ENCODE results near the gene PLA2G15. TPM values are rescaled to one million over a fixed set of nuclear protein-coding genes. Genes with fewer than 3 reads are reported as not detected.

Gene PLA2G15
- total RNA-seq, 1 experiment from 2014 or later, result 4.6 TPM

DNA sequence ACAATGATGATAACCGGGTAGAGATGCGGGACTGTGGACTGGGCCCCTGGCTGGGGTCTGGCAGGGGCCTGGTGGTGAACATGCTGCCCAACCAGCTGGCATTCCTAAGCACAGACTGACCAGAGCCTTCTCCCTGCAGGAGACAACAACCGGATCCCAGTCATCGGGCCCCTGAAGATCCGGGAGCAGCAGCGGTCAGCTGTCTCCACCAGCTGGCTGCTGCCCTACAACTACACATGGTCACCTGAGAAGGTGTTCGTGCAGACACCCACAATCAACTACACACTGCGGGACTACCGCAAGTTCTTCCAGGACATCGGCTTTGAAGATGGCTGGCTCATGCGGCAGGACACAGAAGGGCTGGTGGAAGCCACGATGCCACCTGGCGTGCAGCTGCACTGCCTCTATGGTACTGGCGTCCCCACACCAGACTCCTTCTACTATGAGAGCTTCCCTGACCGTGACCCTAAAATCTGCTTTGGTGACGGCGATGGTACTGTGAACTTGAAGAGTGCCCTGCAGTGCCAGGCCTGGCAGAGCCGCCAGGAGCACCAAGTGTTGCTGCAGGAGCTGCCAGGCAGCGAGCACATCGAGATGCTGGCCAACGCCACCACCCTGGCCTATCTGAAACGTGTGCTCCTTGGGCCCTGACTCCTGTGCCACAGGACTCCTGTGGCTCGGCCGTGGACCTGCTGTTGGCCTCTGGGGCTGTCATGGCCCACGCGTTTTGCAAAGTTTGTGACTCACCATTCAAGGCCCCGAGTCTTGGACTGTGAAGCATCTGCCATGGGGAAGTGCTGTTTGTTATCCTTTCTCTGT, 14.0 kb downstream of the PLA2G15 start:
- Mint-ChIP-seq H3K4me1 (ENCODE audit: insufficient read depth, unreplicated experiment) (peaks cover 20% of the 10 kb centered on the region), H3K27ac (ENCODE audit: low read depth, unreplicated experiment) (no peak overlapping the region), H3K36me3 (ENCODE audit: insufficient read depth, unreplicated experiment) (peaks cover 15% of the 10 kb centered on the region), H3K9me3 (ENCODE audit: unreplicated experiment) (no peaks in the 10 kb centered on the region), H3K4me3 (ENCODE audit: unreplicated experiment) (no peak overlapping the region), H3K27me3 (ENCODE audit: insufficient read depth, unreplicated experiment) (no peaks in the 10 kb centered on the region)
- TF ChIP-seq CTCF (IDR thresholded peaks at IDR 0.05; ENCODE audit: unreplicated experiment), result no peak
- no TSS peak for BruUV-seq (replicated peaks)
- POLR2A ChIA-PET, result interaction anchor here (1.2 to 2.7 kb wide), 5 partner anchors 14 to 52 kb away, joined by 3 to 20 read pairs (median 12); partner anchors contain the start of genes ESRP2, PLA2G15, PRMT7 and SLC7A6OS
- DNase-seq (ENCODE audit: unreplicated experiment), result no peak
- intact Hi-C loops (cut with micrococcal nuclease), result no loop called here
- CTCF ChIA-PET, result interaction anchor here (0.6 to 7.3 kb wide), 12 partner anchors 10 to 1533 kb away, joined by 3 to 308 read pairs (median 12); partner anchors contain the start of genes PRMT7 and SLC7A6OS

GRCh38 chr16:68263559-68264127, 18.5 kb downstream of the PLA2G15 start:
- ChIA-PET CTCF (interaction anchor here (0.5 to 7.3 kb wide), 24 partner anchors 10 to 764 kb away, joined by 3 to 308 read pairs (median 4); partner anchors contain the start of genes PRMT7 and SLC7A6OS), POLR2A (interaction anchor here (0.7 to 4.2 kb wide), 19 partner anchors 9 to 172 kb away, joined by 3 to 74 read pairs (median 6); partner anchors contain the start of genes ESRP2, PLA2G15, PRMT7 and SLC7A6OS)
- DNase-seq (ENCODE audit: unreplicated experiment), result no peak
- Mint-ChIP-seq H3K27me3 (ENCODE audit: insufficient read depth, unreplicated experiment) (no peaks in the 10 kb centered on the region), H3K4me3 (ENCODE audit: unreplicated experiment) (peak overlapping the region; percentile 97), H3K4me1 (ENCODE audit: insufficient read depth, unreplicated experiment) (peaks cover 22% of the 10 kb centered on the region), H3K27ac (ENCODE audit: low read depth, unreplicated experiment) (peak overlapping the region; percentile 92), H3K9me3 (ENCODE audit: unreplicated experiment) (no peaks in the 10 kb centered on the region), H3K36me3 (ENCODE audit: insufficient read depth, unreplicated experiment) (peaks cover 17% of the 10 kb centered on the region)
- intact Hi-C loops (cut with micrococcal nuclease), result loop anchor here (2.0 to 5.0 kb wide), 2 partner anchors 47 to 249 kb away; partner anchors contain the start of genes PRMT7 and SLC7A6OS
- no TSS peak for BruUV-seq (replicated peaks)
- TF ChIP-seq CTCF (IDR thresholded peaks at IDR 0.05; ENCODE audit: unreplicated experiment), result no peak

DNA sequence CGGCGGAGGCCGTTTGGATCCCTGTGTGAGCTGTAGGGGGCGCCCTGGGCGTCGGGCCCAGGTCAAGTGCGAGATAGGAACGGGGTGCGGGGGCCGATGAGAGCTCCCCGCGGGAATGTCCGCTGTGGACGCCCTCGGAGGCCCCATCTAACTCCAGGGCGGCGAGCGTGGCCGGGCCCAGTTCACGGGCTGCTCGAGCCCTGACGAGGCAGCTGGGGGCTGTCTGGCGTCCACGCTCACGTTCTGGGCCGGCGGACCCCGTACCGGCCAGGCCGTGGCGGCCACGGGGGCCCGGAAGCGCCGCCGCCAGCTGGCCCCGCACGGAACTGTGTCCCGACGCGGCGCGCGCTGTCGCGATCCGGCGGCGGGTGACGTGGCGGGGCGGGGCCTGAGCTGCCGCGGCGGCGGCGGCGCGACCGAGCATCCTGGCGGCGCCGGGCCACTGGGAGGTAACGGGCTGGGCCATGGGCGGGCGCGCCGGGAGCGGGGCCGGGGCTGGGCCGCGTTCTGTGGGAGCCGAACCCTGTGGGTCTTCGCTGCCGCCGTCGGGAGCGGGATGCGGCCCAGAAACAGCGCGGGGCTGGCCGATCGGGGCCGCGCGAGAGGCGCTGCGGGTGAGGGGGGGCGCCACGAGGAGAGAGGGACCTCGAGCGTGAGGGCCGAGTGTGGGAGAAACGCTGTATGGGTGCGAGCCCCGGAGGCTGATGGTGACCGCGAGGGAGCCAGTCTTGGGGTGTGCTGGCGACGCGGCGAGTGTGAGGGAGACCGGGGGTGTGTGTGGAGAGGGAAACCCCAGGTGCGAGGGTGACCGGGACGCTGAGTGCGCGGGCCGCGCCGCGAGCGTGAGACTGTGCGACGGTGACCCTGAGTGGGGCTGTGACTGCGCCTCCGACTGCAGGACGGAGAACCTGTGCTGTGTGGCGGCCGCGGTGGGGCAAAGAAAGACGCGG, 19.2 kb downstream of the PLA2G15 start, which contains the start of gene SLC7A6:
Gene SLC7A6 (plus strand): TSS at position 399 of the 950 bp plus-strand sequence. CDS start 10,201 bp downstream, outside the sequence.
- no TSS peak for BruUV-seq (replicated peaks)
- peak within 1 kb of the TSS; percentile 97 for H3K4me3 Mint-ChIP-seq (ENCODE audit: unreplicated experiment)
- H3K27me3 Mint-ChIP-seq (ENCODE audit: insufficient read depth, unreplicated experiment), result no peaks in the 10 kb centered on the region
- peak; percentile 81 for TF ChIP-seq CTCF (IDR thresholded peaks at IDR 0.05; ENCODE audit: unreplicated experiment)
- intact Hi-C loops (cut with micrococcal nuclease), result loop anchor here (2.0 to 5.0 kb wide), 2 partner anchors 46 to 248 kb away; partner anchors contain the start of genes PRMT7 and SLC7A6OS
- H3K4me1 Mint-ChIP-seq (ENCODE audit: insufficient read depth, unreplicated experiment), result peaks cover 22% of the 10 kb centered on the region
- H3K27ac Mint-ChIP-seq (ENCODE audit: low read depth, unreplicated experiment), result peak within 1 kb of the TSS; percentile 92
- DNase-seq (ENCODE audit: unreplicated experiment), result peak; percentile 60
- ChIA-PET POLR2A (interaction anchor here (0.7 to 4.2 kb wide), 22 partner anchors 8 to 173 kb away, joined by 3 to 74 read pairs (median 6); partner anchors contain the start of genes ESRP2, PLA2G15, PRMT7 and SLC7A6OS), CTCF (interaction anchor here (0.5 to 7.3 kb wide), 25 partner anchors 9 to 473 kb away, joined by 3 to 308 read pairs (median 4); partner anchors contain the start of genes PRMT7 and SLC7A6OS)
- peaks cover 24% of the 10 kb centered on the region for H3K36me3 Mint-ChIP-seq (ENCODE audit: insufficient read depth, unreplicated experiment)
- H3K9me3 Mint-ChIP-seq (ENCODE audit: unreplicated experiment), result no peaks in the 10 kb centered on the region

Measured in MCF 10A (cell line).